Activated effector memory CD4-positive, alpha-beta T cell treated with Interleukin-2 at 50 U/mL for 16 hours (primary cell): ENCODE measurements around the gene TPST2.
"Not testable (repeated sequence)": the region's sequence is repeated elsewhere in the genome, so short reads cannot be mapped to it uniquely, and the experiment has no call there.

Experiments used
- DNase-seq: peaks from one replicate; pipeline ENCODE4 v3.0.0-alpha.2; 2020

The TPST2 gene

DNA sequence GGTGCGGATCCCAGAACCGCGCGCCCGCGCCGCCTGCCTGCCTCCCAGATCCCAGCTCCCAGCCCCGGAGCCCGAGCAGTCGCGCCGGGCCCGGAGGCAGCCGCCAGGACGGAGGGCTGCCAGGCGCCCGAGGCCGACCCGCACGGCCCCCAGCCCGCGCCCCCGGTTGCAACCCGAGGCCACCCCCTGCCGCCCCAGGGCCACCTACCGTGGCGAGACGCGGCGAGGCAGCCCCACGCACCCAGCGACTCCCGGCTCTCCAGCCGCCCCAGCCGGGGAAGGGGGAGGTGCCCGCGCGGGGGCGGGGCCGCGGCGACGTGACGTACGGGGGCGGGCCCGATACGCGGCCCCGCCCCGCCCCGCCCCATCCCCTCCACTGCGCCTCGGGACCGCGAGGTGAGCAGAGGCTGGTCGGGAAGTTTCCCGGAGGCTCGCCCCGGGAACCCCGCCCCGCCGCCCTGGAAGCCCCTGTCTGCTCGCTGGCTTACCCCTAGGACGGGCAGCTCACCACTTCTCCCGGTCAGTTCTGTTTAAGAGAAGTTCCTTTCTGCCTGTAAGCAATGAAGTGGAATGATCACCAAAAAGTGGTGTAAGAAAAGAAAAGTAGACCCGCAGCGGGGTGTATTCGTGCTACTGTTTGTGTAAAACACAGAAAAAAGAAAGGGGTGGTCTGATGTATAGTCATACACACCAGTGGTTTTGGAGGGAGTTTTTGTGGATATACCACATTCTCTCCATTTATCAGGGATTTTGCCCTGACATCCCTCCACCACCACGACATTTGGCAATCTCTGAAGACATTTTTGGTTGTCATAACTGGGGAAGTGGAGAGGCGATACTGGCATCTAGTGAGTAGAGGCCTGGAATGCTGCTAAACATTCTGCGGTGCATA, at the start of gene TPST2:
Gene TPST2 (minus strand): TSS at position 288 of the 892 bp plus-strand sequence. CDS start 48,502 bp downstream, outside the sequence.
- peak; percentile 77 for DNase-seq

DNA sequence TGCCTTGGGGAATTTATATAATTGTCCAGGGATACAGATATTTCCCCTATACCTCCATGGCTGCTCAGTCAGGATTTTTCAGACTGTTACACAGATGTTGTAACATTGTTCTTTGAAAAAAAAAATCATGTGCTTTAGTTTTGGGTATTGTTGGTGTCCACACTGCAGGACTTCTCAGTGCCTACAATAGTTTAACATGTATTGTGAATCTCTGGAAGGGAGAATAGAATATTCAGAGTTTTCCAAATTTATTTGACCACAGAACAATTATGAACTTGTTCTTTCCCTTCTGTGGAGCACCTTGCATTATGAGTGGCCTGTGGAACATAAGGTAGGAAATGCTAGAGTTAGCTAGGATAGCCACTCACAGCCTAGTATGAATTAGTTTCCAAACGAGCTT, 46.4 kb upstream of the TPST2 start:
- no peak for DNase-seq

DNA sequence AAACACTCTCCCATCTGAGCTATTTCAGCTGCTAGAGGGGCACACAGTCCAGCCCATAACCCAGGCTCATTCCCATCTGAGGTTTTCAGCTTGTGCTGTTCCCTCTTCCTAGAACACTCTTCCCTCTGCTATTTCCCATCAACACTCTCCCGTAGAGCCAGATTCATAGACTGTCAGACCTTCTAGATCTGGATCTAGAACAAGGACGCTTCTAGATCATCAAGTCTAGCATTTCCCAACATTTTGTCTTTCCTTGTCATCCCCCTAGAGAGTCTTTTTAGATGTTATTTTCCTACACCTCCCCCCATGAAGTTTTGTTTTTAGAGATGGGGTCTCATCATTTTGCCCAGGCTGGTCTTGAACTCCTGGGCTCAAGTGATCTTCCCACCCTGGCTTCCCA, 45.2 kb upstream of the TPST2 start:
- no peak for DNase-seq

DNA sequence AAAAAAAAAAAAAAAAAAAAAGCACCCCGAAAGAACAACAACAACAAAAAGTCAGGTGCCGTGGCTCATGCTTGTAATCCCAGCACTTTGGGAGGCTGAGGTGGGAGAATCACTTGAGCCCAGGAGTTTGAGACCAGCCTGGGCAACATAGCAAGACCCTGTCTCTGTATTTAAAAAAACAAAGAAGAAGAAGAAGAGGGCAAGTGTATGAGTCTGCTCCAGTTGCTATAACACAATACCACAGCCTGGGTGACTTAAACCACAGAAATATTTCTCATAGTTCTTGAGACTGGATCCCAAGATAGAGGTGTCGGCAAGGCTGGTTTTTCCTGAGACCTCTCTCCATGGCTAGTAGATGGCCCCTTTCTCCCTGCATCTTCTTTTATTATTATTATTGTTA, 44.3 kb upstream of the TPST2 start:
- no peak for DNase-seq

DNA sequence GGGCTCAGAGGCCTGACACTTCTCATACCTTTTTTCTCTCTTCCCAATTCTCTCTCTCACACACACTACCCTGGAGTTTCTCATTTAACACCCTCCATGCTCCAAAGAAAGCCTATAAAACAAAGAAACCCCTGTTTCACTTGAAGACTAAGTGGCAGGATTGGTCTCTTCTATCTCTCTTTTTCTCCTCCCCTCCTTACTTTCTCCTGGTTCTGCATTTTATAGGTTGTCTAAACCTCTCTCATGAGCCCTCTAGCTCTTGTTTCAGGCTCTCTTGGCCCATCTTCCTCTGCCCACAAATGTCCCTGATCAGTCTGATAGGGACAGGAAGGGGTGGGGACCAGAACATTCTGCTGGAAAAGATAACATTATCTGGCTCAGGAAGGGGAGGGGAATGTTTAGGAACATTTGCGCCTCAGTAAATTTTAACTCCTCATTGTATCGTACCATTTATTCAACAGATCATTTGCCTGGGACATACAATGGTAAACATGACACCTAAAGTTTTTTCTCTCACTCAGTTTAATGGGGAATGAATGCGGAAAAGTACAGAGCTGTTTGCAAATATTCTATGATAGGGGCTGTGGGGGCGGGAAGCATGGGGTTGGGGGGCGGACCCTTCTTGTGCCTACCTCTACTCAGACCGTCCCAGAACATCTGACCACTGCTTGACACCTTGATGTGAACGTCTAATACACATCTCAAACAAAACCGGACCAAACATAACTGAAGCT, 42.7 kb upstream of the TPST2 start:
- DNase-seq: no peak

DNA sequence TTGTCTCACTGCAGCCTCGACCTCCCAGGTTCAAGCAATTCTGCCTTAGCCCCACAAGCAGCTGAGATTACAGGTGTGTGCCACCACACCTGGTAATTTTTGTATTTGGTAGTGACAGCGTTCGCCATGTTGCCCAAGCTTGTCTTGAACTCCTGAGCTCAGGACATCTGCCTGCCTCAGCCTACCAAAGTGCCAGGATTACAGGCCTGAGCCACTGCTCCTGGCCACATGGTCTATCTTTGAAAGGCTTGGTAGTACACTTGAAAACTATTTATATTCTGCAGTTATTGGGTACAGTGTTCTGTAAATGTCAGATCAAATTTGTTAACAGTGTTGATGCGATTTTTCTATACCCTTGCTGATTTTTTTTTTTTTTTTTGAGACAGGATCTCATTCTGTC, 41.4 kb upstream of the TPST2 start:
- no peak for DNase-seq

DNA sequence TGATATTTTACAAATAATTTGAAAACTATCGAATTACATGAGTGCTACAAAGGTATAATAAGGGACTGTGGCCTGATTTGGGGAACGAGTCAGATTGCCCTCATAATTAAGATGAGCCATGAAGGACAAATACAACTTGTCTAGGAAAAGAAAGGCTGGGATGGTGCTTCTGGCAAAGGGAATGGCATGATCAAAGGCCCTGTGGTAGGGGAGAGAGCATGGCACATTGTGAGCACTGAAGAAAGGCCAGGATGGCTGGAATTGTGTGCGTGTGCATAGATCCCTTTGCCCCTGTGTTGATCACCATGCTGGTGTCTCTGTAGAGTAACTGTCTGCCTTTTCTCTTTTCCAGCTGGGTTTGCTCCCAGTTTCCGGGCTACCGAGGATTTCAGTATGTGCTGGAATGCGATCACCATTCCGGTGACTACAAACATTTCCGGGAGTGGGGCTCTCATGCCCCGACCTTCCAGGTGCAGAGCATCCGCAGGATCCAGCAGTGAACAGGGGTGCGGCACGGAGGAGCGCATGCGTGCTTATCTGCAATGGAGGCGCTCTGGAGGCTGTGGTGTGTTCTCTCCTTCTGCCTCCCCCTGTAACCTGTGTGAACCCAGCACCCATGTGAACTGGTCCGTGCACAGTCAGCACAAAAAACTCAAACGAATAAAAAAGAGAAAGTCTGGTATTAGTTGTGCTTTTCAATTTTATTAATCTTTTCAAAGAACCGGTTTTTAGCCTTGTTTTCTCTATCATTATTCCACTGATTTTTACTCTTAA, 40.2 kb upstream of the TPST2 start:
- DNase-seq: no peak

DNA sequence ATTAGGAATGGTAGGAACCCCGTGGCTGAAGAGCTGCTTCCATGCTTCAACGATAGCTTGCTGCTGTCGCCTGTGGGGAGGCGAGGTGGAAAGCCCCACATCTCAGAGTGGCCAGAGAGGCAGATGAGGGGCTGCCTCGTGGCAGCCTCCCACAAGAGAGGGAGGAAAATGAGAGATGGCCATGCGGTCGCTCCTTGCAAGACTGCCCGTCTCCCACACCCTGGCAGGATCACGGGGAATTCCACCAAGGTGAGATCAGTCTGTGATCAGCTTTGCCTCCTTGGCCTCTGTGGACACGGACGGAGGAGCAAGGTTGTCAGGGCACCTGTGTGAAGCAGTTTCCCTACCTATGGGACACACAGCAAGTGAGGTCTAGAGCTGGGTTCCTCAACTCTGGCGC, 34.9 kb upstream of the TPST2 start:
- no peak for DNase-seq

DNA sequence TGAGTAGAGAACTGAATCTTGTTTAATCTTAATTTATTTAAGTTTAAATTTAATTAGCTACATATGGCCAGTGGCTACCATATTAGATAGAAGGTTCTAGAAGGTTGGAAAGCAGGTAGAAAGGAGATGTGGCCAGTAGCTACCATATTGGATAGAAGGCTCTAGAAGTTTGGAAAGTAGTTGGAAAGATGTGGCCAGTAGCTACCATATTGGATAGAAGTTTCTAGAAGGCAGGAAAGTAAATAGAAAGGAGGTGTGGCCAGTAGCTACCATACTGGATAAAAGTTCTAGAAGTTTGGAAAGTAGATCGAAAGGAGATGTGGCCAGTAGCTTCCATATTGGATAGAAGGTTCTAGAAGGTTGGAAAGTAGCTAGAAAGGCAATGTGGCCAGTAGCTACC, 34.1 kb upstream of the TPST2 start:
- no peak for DNase-seq

DNA sequence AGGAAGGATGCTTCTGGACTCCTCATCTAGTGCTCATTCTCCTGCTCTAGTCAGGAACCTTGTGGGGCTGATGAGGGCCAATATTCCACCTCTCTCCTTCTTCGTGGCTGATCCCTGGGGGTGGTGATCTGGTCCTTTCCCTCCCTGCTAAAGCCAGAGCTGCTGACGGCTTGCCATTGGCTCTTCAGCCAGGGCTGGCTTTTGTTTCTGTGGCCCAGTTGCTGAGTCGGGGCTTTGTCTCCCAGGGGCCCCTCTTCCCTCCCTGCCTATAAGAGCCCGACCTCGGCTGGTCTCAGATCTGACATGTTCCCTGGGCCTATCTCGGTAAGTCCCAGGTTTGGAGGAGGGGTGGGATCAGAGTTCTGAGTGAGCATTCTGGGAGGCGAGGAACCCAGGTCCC, 31.7 kb upstream of the TPST2 start, which contains the start of gene CRYBA4:
Gene CRYBA4 (plus strand): TSS at position 301 of the 400 bp plus-strand sequence. CDS start 634 bp downstream, outside the sequence.
- DNase-seq: no peak

DNA sequence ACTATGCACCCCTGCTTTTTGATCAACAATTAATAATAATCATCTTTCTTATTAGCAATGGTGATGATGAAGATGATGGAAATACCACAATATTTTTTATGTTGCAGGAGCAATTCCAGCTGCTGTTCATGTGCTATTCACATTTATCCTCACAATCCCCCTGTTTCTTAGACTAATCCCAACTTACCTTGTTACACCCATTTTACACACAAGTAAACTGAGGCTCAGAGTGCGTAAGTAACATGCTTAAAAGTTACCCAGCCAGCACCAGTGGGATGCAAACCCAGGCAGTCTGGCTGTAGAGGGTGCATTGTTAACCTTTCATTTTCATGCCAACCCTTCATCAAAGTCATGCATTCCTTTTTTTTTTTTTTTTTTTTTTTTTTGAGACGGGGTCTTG, 30.3 kb upstream of the TPST2 start:
- no peak for DNase-seq

DNA sequence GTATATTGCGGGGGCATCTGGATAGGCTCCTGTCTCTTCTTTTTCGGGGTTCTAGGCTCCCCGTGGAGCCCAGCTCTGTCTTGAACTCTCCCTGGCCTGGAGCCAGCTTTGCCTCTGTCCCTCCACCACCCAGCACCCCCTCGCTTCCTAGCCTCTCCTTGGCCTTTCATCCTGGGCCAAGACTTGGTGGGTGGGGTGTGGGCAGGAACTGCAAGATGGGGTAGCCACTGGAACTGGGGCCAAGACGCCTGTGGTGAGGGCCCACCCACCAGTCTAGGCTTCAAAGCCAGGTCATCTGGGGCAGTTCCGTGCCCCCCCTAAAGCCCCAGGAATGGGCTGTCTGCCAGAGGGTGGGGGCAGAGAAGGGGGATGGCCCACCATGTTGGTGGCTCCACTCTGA, 29.6 kb upstream of the TPST2 start:
- no peak for DNase-seq

DNA sequence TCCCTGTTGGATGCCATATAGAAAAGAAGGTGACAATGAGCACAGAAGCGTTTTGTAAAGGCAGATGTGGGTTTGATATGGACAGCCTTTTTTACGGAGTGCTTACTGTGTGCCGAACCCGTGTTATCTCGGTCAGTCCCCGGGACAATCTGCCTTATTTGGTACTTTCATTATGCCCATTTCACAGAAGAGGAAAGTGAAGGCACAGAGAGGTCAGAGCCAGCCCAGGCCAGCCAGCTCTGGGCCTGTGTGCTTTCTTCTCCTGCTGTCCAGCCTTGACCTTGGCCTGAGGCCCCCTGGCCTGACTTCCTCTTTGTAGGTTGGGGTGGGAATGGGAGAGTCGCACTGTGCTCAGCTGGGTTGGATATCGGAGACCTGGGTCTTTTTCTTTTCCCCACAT, 28.5 kb upstream of the TPST2 start:
- DNase-seq: no peak

DNA sequence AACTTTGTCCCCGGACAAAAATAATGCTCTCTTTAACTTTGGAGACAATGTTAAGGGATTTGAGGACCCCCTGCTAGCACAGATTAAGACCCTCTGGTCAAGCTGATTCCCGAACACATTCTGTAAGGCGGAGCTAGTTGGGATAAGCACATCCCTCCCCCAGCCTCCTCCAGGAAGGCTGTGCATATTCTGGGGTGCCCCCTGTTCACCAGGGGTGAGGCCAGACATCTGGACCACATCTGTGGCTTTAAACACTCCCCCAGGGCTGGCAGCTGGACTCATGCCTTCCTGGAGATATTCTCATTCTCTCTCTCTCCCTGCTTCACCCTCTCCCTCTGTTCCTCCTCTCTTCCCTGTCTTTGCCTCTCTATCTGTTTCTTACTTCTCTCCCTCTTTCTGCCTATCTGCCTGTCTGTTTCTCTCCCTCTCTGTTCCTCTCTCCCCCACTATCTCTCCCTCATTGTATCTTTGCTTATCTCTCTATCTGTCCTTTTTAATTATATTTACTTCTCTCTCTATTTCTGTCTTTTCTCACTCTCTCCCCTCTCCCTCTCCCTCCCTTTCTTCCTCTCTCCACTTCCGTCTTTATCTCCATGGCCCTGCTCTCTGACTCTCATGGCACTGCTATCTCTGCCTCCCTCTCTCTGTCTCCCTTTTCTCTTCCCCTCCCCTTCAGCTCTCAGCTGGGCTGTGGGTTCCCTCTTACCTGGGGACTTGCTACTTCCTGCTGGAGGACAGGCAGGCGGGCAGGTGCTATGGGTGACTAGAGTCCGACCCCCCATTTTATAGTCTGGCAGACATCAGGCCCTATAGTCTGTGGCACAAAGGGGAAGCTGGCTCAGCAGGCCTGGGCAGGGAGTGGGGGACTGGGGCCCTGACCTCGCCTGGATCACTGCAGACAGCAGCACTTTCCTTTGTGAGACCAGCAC, 27.6 kb upstream of the TPST2 start, which contains the start of gene CRYBB1:
Gene CRYBB1 (minus strand): TSS at position 757 of the 929 bp plus-strand sequence. CDS start 1,708 bp downstream, outside the sequence.
- DNase-seq: no peak

DNA sequence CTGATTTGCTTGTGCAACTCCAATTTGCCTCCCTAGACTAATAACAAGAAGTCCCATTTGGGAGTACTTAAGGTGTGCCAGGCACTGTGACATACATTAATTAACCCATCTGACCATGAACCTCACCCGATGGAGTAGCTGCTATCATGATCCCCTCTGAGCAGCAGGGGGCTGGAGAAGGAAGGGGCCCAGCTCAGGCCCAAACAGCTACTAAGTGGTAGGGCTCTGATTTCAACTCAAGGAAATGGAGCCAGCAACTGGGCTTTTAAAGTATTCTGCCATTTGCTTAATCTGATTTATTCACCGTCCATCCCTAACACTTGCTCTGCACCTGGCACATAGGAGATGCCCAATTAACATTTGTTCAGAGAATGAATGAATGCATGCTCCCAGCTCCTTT, 26.7 kb upstream of the TPST2 start:
- DNase-seq: no peak

DNA sequence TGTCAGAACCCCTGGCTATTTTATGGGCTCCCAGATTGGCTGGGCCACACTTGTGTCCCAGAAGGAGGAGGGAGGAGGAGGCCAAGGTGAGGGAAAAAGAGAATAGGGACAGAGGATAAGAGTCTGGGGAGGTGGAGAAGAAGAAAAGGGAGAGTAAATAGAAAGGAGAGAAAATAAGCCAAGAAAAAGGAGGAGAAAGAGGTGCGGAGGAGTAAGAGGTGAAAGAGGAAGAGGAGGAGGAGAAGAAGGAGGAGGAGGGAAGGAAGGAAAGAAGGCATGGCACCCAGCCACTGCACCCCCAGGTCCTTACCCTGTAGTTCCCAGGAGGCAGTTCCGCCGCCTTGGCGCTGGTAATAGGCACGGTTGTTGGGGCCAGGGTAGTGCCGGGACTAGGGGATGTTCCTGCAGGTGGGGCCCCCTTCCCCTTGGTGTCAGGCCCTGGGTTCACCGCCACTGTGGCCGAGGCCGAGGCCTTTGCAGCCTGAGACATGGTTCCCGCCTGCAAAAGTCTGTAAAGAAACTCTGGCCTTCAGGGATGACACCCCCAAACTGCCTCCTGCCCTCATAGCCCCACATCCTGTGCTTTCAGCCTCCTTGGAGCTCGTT, 26.0 kb upstream of the TPST2 start:
- DNase-seq: no peak

DNA sequence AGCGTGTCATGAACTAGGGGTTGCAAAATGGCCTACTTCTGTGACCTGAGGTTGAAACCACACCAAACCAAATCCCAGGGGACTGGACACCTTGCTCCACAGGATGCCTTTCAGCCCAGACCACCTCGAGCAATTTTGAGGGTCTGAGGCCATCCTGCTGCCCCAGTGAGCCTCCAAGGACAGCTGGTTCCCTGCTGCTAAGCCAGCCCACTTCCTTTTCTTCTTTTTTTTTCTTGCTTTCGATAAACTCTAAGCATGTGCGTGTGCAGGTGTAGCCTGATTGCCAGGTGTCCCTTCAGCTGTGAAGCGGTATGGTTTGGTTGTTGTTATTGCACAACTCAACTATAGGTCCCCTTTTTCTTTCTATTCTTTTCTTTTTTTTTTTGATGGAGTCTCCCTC, 25.2 kb upstream of the TPST2 start:
- DNase-seq: no peak

DNA sequence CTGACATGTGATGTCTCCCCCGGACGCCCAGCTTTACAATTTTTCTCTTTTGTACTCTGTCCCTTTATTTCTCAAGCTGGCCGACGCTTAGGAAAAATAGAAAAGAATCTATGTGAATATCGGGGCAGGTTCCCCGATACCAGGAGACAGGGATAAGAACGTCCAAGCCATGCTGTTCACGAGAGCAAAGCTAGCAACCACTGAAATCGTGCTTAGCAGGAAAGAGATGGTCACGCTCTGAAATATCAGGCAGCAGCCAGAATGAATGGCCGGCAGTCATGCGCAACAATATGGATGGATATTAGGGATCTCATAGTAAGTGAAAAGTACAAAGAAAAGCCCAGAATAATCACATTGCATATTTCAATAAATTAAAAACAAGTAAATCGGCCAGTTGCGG, 24.4 kb upstream of the TPST2 start:
- no peak for DNase-seq

DNA sequence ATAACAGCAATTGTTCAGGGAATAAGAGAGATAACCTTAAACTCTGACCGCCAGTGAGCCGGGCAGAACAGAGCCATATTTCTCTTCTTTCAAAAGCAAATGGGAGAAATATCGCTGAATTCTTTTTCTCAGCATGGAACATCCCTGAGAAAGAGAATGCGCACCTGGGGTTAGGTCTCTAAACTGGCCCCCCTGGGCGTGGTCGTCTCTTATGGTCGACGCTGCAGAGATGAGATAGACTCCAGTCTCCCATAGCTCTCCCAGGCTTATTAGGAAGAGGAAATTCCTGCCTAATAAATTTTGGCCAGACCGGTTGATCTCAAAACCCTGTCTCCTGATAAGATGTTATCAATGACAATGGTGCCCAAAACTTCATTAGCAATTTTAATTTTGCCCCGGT, 23.8 kb upstream of the TPST2 start:
- not testable (repeated sequence) for DNase-seq

DNA sequence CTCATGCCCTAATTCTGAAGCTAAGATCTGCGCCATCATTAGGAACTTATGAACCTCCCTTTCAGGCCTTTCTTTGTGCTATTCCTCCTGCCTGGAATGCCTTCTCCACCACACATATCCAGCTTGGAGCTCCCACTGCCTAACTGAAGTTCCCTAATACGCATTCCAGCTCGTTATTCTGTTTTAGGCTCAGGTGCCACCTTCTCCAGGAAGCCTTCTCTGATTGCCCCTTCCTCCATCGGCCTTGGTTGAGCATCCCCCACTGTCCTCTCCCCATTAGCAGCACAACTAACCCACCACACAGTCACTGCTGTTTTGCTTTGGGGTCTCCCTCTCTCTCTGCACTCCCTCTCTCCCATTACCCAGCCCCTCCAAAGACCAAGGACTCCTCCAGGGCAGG, 22.7 kb upstream of the TPST2 start:
- no peak for DNase-seq

DNA sequence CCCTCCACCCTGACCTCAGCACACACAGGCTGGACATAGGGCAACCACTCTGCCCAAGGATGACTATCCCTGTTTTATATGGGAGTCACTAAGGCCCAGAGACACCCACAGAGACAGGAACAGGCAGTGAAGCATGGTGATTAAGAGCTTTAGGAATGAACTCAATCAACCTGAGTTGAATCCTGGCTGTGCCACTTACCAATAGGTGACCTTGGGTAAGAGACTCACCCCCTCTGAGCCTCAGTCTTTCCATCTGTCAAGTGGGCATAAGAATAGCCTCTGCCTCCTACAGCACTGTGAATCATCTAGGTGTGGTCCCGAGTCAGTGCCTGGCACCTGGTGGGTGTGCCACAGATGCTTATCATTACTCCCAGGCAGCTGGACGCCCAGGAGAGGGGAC, 21.1 kb upstream of the TPST2 start:
- no peak for DNase-seq
